Panc1 (cell line): ENCODE measurements around the gene CARNS1. TPM values are rescaled to one million over a fixed set of nuclear protein-coding genes. Genes with fewer than 3 reads are reported as not detected.

Source experiments
- ATAC-seq: fragments of 200-7000 bp; cut with Tn5 transposase; 2 replicates; pipeline ENCODE4 v1.9.1; 2020; ENCODE audit warnings: mild to moderate bottlenecking, moderate library complexity
- BruUV-seq: library from RNA; stranded (reverse); fragments of 400-500 nt; replicated peaks from 2 replicates; lab custom pipeline; 2021; lab: Mats Ljungman, UMichigan
- CTCF ChIA-PET: fragments of 300-600 bp; sonication (Branson Sonifier 250); formaldehyde crosslinking; loops from one replicate; lab custom pipeline; 2022; ENCODE audit warnings: antibody characterized with exemption; lab: Charles Lee
- POLR2A ChIA-PET: fragments of 300-600 bp; sonication (Branson Sonifier 250); formaldehyde crosslinking; loops from one replicate; lab custom pipeline; 2022; ENCODE audit warnings: antibody characterized with exemption; lab: Charles Lee
- DNase-seq: peaks from one replicate; pipeline ENCODE4 v3.0.0-alpha.2; 2010; ENCODE audit warnings: low read depth, low spot score
- H3K27ac ChIP-seq: 2 replicates; pipeline ENCODE4 v1.5.1; 2011; ENCODE audit warnings: mild to moderate bottlenecking, low read length, inconsistent platforms
- H3K27me3 ChIP-seq: fragments of 200-500 bp; sonication (Bioruptor generic); 2 replicates; pipeline ENCODE4 v1.6.0; 2014; ENCODE audit warnings: low read length, inconsistent platforms; ENCODE audit not compliant: control insufficient read depth, insufficient read depth
- H3K36me3 ChIP-seq: fragments of 200-500 bp; sonication (Bioruptor generic); 2 replicates; pipeline ENCODE4 v1.5.1; 2014; ENCODE audit warnings: inconsistent platforms, mild to moderate bottlenecking, low read length, moderate library complexity; ENCODE audit not compliant: control insufficient read depth, insufficient read depth
- H3K4me1 ChIP-seq: 2 replicates; pipeline ENCODE4 v1.5.1; 2011; ENCODE audit warnings: inconsistent platforms, mild to moderate bottlenecking, low read length, moderate library complexity; ENCODE audit not compliant: control insufficient read depth, insufficient read depth
- H3K4me3 ChIP-seq, 2 experiments: 2 replicates each; pipeline ENCODE4 v1.5.1; 2011 to 2012; ENCODE audit warnings: low read depth in 2 of 2, low read length in 2 of 2, mild to moderate bottlenecking in 2 of 2, inconsistent platforms in 1 of 2, moderate library complexity in 1 of 2
- H3K9me3 ChIP-seq: fragments of 200-500 bp; sonication (Bioruptor generic); 2 replicates; pipeline ENCODE4 v1.5.1; 2014; ENCODE audit warnings: low read depth, mild to moderate bottlenecking, inconsistent platforms, low read length, moderate library complexity; ENCODE audit not compliant: control insufficient read depth, insufficient read depth
- CTCF ChIP-seq: fragments of 450-650 bp; IDR thresholded peaks from 2 replicates; pipeline ENCODE4 v1.5.1; 2017; ENCODE audit warnings: mild to moderate bottlenecking
- POLR2AphosphoS5 ChIP-seq: IDR thresholded peaks from 2 replicates; pipeline ENCODE4 v1.6.1; 2012; ENCODE audit warnings: mild to moderate bottlenecking, low read depth, low read length, moderate library complexity
- REST ChIP-seq, 2 experiments: IDR thresholded peaks; 2 replicates each; pipeline ENCODE4 v1.6.1; 2011 to 2012; ENCODE audit warnings: low read depth in 2 of 2, control low read depth in 1 of 2, low read length in 1 of 2, mild to moderate bottlenecking in 1 of 2, moderate library complexity in 1 of 2; ENCODE audit not compliant: insufficient read depth in 1 of 2
- SIN3A ChIP-seq: IDR thresholded peaks from 2 replicates; pipeline ENCODE4 v1.6.1; 2012; ENCODE audit warnings: low read depth, mild to moderate bottlenecking, low read length, moderate library complexity, borderline replicate concordance; ENCODE audit not compliant: insufficient read depth
- TCF7L2 ChIP-seq: IDR thresholded peaks from 2 replicates; pipeline ENCODE4 v1.6.1; 2011; ENCODE audit warnings: mild to moderate bottlenecking, low read depth, low read length, inconsistent platforms
- in situ Hi-C: cut with HindIII; loops from 2 replicates; pipeline ENCODE4 v1.10.0; 2016; ENCODE audit warnings: low sequenced_read_pairs, low pct_unique_long_range_greater_than_20kb
- intact Hi-C: fragments of 100-400 bp; cut with micrococcal nuclease; formaldehyde crosslinking; loops from one replicate; pipeline ENCODE4 v1.10.0; 2022; ENCODE audit not compliant: unreplicated experiment
- total RNA-seq: library from RNA; stranded (reverse); gene quantifications from one replicate; pipeline ENCODE4 v1.2.1, GENCODE V29; 2021; ENCODE audit not compliant: unreplicated experiment

Gene CARNS1
- total RNA-seq, 1 experiment from 2014 or later: 1.0 TPM

DNA sequence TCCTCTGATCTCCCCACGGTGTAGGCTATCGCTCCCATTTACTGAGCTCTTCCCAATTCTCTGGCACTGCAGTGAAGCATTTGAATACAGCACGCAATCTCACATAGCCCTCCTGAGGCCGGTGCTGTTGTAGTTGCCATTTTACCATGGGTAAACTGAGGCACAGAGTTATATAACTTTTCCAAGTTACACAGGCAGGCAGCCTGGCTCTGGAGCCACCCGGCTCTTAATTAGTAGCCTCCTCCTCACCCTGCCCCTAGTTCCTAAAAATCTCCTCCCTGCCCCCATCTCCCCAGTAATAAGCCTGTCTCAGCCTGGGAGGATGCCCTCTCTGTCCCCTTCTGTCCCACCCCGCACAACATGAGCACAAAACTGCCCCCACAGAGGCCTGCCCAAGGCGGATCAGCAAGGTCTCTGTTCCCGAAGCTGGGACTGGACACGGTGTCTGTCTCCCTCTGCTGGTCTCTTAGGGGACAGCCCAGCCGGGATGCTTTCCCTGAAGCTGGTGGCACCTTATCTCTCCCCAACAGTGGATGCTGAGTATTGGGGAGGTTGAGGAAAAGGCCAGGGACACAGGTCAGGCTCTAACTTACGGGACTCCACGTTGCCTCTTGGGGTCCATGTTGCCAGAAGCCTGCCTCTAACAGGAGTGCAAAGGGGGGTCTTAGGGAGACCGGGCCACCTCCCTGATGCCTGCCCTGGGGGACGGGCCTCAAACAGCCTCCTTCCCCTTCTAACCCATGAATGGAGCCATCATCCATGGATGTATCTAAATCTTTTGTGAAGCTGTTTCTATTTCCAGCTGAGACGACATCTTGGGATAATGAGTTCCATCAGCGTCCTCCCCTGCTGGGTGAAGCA lies 33.0 kb upstream of the CARNS1 start:
- CTCF ChIA-PET: interaction anchor here (0.5 to 7.7 kb wide), 22 partner anchors 11 to 1461 kb away, joined by 3 to 207 read pairs (median 4); partner anchors contain the start of genes ANKRD13D, CLCF1 and POLD4
- DNase-seq (peak; percentile 72), ATAC-seq (peak; percentile 86)
- POLR2A ChIA-PET: interaction anchor here (0.5 to 1.4 kb wide), 3 partner anchors 9 to 31 kb away, joined by 3 to 11 read pairs (median 4); partner anchors contain the start of gene CLCF1
- peaks cover 44% of the 10 kb centered on the region for H3K4me1 ChIP-seq
- intact Hi-C loops: loop anchor here (1.0 to 10.0 kb wide), 3 partner anchors 25 to 118 kb away; partner anchors contain the start of gene GRK2
- H3K36me3 ChIP-seq: no peaks in the 10 kb centered on the region
- in situ Hi-C loops: no loop called here
- peak overlapping the region; percentile 34 for H3K27ac ChIP-seq
- H3K4me3 ChIP-seq: no peak overlapping the region
- H3K27me3 ChIP-seq: no peaks in the 10 kb centered on the region
- H3K9me3 ChIP-seq: no peaks in the 10 kb centered on the region
- BruUV-seq: no TSS peak
- TF ChIP-seq CTCF (peak; percentile 99), SIN3A (no peak), POLR2AphosphoS5 (peak; percentile 50; the same call in 1 of the 2 replicates), REST (IDR thresholded peaks at IDR 0.05; ENCODE audit: insufficient read depth in 1 of 2, low read depth in 2 of 2, low read length in 1 of 2) (no peak), TCF7L2 (no peak)

GRCh38 chr11:67384851-67385366 lies 30.6 kb upstream of the CARNS1 start:
- POLR2A ChIA-PET: no interaction called here
- Histone ChIP-seq H3K27me3 (no peaks in the 10 kb centered on the region), H3K4me3 (no peak overlapping the region), H3K4me1 (peaks cover 27% of the 10 kb centered on the region), H3K27ac (no peak overlapping the region), H3K36me3 (no peaks in the 10 kb centered on the region), H3K9me3 (no peaks in the 10 kb centered on the region)
- TF ChIP-seq REST (IDR thresholded peaks at IDR 0.05; ENCODE audit: insufficient read depth in 1 of 2, low read depth in 2 of 2, low read length in 1 of 2) (no peak), TCF7L2 (no peak), POLR2AphosphoS5 (no peak), SIN3A (no peak), CTCF (no peak)
- DNase-seq: no peak
- intact Hi-C loops (loop anchor here (5.0 to 10.0 kb wide), 2 partner anchors 38 to 120 kb away; partner anchors contain the start of gene GRK2), in situ Hi-C loops (no loop called here)
- CTCF ChIA-PET: no interaction called here
- no TSS peak for BruUV-seq
- ATAC-seq: no peak
